ENCODE results near the gene TRIM38. TPM values are rescaled to one million over a fixed set of nuclear protein-coding genes. Genes with fewer than 3 reads are reported as not detected.

TRIM38 gene
- total RNA-seq, 3 donors from 2014 or later: 11.4 to 15.8 (median 12.6) TPM

GRCh38 chr6:25972128-25972527, 9.5 kb downstream of the TRIM38 start:
- Histone ChIP-seq H3K36me3 (ENCODE audit: low read depth) (peaks cover 30% of the 10 kb centered on the region), H3K9me3 (no peaks in the 10 kb centered on the region), H3K4me1 (ENCODE audit: low read depth) (peaks cover 6% of the 10 kb centered on the region), H3K4me3 (no peak overlapping the region)
- no peak for DNase-seq
- TF ChIP-seq CTCF (IDR thresholded peaks at IDR 0.05): no peak
- intact Hi-C loops (cut with DNase I, micrococcal nuclease): no loop called here
- ATAC-seq: no peak

GRCh38 chr6:25972902-25973301, 10.3 kb downstream of the TRIM38 start:
- peaks cover 30% of the 10 kb centered on the region for H3K36me3 ChIP-seq (ENCODE audit: low read depth)
- no peak overlapping the region for H3K4me3 ChIP-seq
- peaks cover 2% of the 10 kb centered on the region for H3K4me1 ChIP-seq (ENCODE audit: low read depth)
- intact Hi-C loops (cut with DNase I, micrococcal nuclease): no loop called here
- no peak for TF ChIP-seq CTCF (IDR thresholded peaks at IDR 0.05)
- ATAC-seq: no peak
- H3K9me3 ChIP-seq: no peaks in the 10 kb centered on the region
- DNase-seq: no peak

- no peaks in the 10 kb centered on the region for H3K4me1 ChIP-seq (ENCODE audit: low read depth)
- TF ChIP-seq CTCF (IDR thresholded peaks at IDR 0.05): no peak
- no peaks in the 10 kb centered on the region for H3K9me3 ChIP-seq
- DNase-seq (no peak), ATAC-seq (no peak)
- peaks cover 30% of the 10 kb centered on the region for H3K36me3 ChIP-seq (ENCODE audit: low read depth)
- no peak overlapping the region for H3K4me3 ChIP-seq
- intact Hi-C loops (cut with DNase I, micrococcal nuclease): no loop called here
These were observed 11.4 kb downstream of the TRIM38 start for GRCh38 chr6:25973923-25974555.

- Histone ChIP-seq H3K4me3 (no peak overlapping the region), H3K4me1 (ENCODE audit: low read depth) (no peaks in the 10 kb centered on the region), H3K36me3 (ENCODE audit: low read depth) (peaks cover 23% of the 10 kb centered on the region), H3K9me3 (no peaks in the 10 kb centered on the region)
- TF ChIP-seq CTCF (IDR thresholded peaks at IDR 0.05): no peak
- intact Hi-C loops (cut with DNase I, micrococcal nuclease): no loop called here
- no peak for DNase-seq
- no peak for ATAC-seq
These were observed 13.4 kb downstream of the TRIM38 start for GRCh38 chr6:25975923-25976560.

GRCh38 chr6:25980935-25981334, 18.3 kb downstream of the TRIM38 start:
- DNase-seq (no peak), ATAC-seq (no peak)
- intact Hi-C loops (cut with DNase I, micrococcal nuclease): no loop called here
- H3K9me3 ChIP-seq: no peaks in the 10 kb centered on the region
- TF ChIP-seq CTCF (IDR thresholded peaks at IDR 0.05): no peak
- peaks cover 6% of the 10 kb centered on the region for H3K36me3 ChIP-seq (ENCODE audit: low read depth)
- no peak overlapping the region for H3K4me3 ChIP-seq
- H3K4me1 ChIP-seq (ENCODE audit: low read depth): no peaks in the 10 kb centered on the region
